ENCODE data around the gene SPOCK2. TPM values are rescaled to one million over a fixed set of nuclear protein-coding genes. Genes with fewer than 3 reads are reported as not detected.
"Not testable (repeated sequence)": the region's sequence is repeated elsewhere in the genome, so short reads cannot be mapped to it uniquely, and the experiment has no call there.

SPOCK2 gene
- total RNA-seq, 1 experiment from 2014 or later: 0.33 TPM

DNA sequence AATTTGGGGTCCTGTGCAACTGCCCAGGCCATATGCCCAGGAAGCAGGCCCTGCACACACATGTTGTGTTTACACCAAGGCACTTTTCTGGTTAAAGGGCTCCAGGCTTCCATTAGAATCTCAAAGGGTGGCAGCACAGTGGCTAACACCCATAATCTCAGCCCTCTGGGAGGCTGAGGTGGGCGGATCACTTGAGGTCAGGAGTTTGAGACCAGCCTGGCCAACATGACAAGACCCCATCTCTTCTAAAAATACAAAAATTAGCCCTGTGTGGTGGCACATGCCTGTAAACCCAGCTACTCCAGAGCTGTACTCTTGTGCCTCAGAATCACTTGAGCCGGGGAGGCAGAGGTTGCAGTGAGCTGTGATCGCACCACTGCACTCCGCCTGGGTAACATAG lies 53.6 kb downstream of the SPOCK2 start:
- Histone ChIP-seq H3K27ac (ENCODE audit: low read length) (no peak overlapping the region), H3K4me1 (ENCODE audit: insufficient read depth, low read length) (no peaks in the 10 kb centered on the region), H3K9me2 (replicated peaks; ENCODE audit: low read length) (no peaks in the 10 kb centered on the region), H4K20me1 (ENCODE audit: low read length) (no peaks in the 10 kb centered on the region), H2AFZ (ENCODE audit: low read length) (no peak overlapping the region), H3K4me3 (ENCODE audit: low read length) (no peak overlapping the region), H3F3A (ENCODE audit: low read length, unreplicated experiment) (no peaks in the 10 kb centered on the region), H3K9me3 (ENCODE audit: low read length) (no peaks in the 10 kb centered on the region), H3K4me2 (ENCODE audit: low read length) (no peak overlapping the region), H3K27me3 (ENCODE audit: low read length) (no peaks in the 10 kb centered on the region), H3K79me2 (ENCODE audit: low read length) (no peaks in the 10 kb centered on the region), H3K9ac (ENCODE audit: low read length) (no peak overlapping the region), H3K36me3 (ENCODE audit: low read depth, low read length) (no peaks in the 10 kb centered on the region)
- no peak for ATAC-seq
- DNase-seq: no peak
- POLR2A ChIA-PET (ENCODE audit: unreplicated experiment): no interaction called here
- intact Hi-C loops (cut with micrococcal nuclease): no loop called here
- BruUV-seq (replicated peaks): no TSS peak
- CTCF ChIA-PET: no interaction called here
- TF ChIP-seq, protein P1, sequence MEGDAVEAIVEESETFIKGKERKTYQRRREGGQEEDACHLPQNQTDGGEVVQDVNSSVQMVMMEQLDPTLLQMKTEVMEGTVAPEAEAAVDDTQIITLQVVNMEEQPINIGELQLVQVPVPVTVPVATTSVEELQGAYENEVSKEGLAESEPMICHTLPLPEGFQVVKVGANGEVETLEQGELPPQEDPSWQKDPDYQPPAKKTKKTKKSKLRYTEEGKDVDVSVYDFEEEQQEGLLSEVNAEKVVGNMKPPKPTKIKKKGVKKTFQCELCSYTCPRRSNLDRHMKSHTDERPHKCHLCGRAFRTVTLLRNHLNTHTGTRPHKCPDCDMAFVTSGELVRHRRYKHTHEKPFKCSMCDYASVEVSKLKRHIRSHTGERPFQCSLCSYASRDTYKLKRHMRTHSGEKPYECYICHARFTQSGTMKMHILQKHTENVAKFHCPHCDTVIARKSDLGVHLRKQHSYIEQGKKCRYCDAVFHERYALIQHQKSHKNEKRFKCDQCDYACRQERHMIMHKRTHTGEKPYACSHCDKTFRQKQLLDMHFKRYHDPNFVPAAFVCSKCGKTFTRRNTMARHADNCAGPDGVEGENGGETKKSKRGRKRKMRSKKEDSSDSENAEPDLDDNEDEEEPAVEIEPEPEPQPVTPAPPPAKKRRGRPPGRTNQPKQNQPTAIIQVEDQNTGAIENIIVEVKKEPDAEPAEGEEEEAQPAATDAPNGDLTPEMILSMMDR (conservative IDR thresholded peaks at IDR 0.05; ENCODE audit: low read depth, low read length): no peak
- no peak for TF ChIP-seq EZH2 (IDR thresholded peaks at IDR 0.05; ENCODE audit: low read length, unreplicated experiment)
- TF ChIP-seq EZH2phosphoT487 (IDR thresholded peaks at IDR 0.05; ENCODE audit: borderline replicate concordance, low read length): no peak

DNA sequence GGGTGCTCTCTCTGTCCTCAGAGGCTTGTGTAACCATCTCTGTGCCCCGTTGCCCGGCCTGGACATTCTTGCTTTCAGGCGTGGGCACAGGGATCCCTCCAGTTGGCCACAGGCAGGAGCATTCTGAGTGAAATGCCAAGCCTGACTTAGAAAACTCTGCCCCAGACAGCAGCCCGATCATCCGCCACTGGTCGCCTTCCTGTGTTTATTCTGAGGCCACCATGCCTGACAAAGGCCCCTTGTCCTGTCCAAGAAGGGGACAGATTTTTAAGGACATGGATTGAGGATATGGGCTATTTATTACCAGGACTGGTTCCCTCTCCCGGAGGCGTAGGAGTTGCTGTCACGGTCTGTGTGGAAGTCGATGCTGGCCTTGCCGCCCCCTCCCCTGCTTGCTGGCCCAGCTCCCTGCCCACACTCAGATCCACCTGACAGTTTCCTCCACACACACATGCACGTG lies 54.3 kb downstream of the SPOCK2 start:
- Histone ChIP-seq H3K9me3 (ENCODE audit: low read length) (no peaks in the 10 kb centered on the region), H3K4me2 (ENCODE audit: low read length) (no peak overlapping the region), H4K20me1 (ENCODE audit: low read length) (no peaks in the 10 kb centered on the region), H3K79me2 (ENCODE audit: low read length) (no peaks in the 10 kb centered on the region), H3K9ac (ENCODE audit: low read length) (no peak overlapping the region), H3K27ac (ENCODE audit: low read length) (no peak overlapping the region), H3F3A (ENCODE audit: low read length, unreplicated experiment) (no peaks in the 10 kb centered on the region), H3K27me3 (ENCODE audit: low read length) (no peaks in the 10 kb centered on the region), H3K9me2 (replicated peaks; ENCODE audit: low read length) (no peaks in the 10 kb centered on the region), H3K36me3 (ENCODE audit: low read depth, low read length) (no peaks in the 10 kb centered on the region), H3K4me3 (ENCODE audit: low read length) (no peak overlapping the region), H3K4me1 (ENCODE audit: insufficient read depth, low read length) (no peaks in the 10 kb centered on the region), H2AFZ (ENCODE audit: low read length) (no peak overlapping the region)
- DNase-seq (no peak), ATAC-seq (no peak)
- TF ChIP-seq EZH2phosphoT487 (IDR thresholded peaks at IDR 0.05; ENCODE audit: borderline replicate concordance, low read length): no peak
- no peak for TF ChIP-seq EZH2 (IDR thresholded peaks at IDR 0.05; ENCODE audit: low read length, unreplicated experiment)
- TF ChIP-seq, protein P1 (conservative IDR thresholded peaks at IDR 0.05; ENCODE audit: low read depth, low read length): no peak
- POLR2A ChIA-PET (ENCODE audit: unreplicated experiment): no interaction called here
- CTCF ChIA-PET: no interaction called here
- intact Hi-C loops (cut with micrococcal nuclease): no loop called here
- BruUV-seq (replicated peaks): no TSS peak

DNA sequence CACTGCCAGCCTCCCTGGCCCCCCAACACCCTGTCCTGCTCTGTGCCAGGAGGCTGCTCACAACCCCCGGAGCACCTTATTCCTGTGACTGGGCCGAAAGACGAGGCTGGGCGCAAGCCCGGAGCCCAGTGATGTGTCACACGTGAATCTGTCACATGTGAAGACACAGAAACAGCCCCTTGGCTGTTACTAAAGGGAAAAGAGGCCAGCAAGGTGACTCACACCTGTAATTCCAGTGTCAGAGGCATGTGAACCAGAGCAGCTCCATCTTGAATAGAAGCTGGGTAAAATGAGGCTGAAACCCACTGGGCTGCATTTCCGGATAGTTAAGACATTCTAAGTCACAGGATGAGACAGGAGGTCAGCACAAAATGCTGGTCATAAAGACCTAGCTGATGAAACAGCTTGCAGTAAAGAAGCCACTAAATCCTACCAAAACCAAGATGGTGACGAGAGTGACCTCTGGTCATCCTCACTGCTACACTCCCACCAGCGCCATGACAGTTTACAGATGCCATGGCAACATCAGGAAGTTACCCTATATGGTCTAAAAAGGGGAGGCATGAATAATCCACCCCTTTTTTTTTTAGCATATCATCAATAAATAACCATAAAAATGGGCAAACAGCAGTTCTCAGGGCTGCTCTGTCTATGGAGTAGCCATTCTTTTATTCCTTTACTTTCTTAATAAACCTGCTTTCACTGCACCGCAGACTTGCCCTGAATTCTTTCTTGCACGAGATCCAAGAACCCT lies 55.8 kb downstream of the SPOCK2 start:
- BruUV-seq (replicated peaks); CTCF ChIA-PET; POLR2A ChIA-PET (ENCODE audit: unreplicated experiment); H3F3A ChIP-seq (ENCODE audit: low read length, unreplicated experiment); intact Hi-C loops (cut with micrococcal nuclease); ATAC-seq; H3K4me3 ChIP-seq (ENCODE audit: low read length); H3K9me3 ChIP-seq (ENCODE audit: low read length); DNase-seq; H3K9me2 ChIP-seq (replicated peaks; ENCODE audit: low read length); H3K79me2 ChIP-seq (ENCODE audit: low read length); H3K9ac ChIP-seq (ENCODE audit: low read length); H3K36me3 ChIP-seq (ENCODE audit: low read depth, low read length); H4K20me1 ChIP-seq (ENCODE audit: low read length); H2AFZ ChIP-seq (ENCODE audit: low read length); H3K4me2 ChIP-seq (ENCODE audit: low read length); H3K27ac ChIP-seq (ENCODE audit: low read length); H3K27me3 ChIP-seq (ENCODE audit: low read length): not testable (repeated sequence)
- H3K4me1 ChIP-seq (ENCODE audit: insufficient read depth, low read length): peaks cover 10% of the 10 kb centered on the region
